Measurements from ENCODE around the gene CLDN6. TPM values are rescaled to one million over a fixed set of nuclear protein-coding genes. Genes with fewer than 3 reads are reported as not detected.
A peak's percentile ranks its signal among the peaks of the same experiment; 100 is the strongest.

CLDN6 gene
- polyA plus RNA-seq, 1 donor: 0.32 TPM

DNA sequence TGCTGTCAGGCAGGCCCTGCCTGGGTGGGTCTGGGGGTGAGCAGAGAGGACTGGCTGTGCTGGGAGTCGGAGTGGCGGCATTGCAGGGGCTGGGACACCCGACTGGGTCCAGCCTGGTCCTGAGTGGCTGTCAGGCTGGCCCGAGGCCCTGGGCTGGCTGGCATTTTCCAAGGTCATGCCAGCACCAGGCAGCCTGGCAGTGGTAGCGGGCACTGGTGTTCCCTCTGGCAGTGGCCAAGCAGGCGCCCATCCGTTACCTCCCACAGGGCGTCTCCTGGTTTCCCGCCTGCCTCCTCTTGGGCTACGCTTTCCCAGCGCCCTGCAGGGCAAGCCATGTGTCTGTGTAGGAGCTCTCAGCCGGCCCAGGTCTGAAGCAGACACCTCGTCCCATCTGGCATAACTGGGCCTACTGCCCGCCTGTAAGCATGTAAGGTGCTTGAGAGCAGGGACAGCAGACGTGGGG, 32.1 kb downstream of the CLDN6 start:
- DNase-seq: no peak

DNA sequence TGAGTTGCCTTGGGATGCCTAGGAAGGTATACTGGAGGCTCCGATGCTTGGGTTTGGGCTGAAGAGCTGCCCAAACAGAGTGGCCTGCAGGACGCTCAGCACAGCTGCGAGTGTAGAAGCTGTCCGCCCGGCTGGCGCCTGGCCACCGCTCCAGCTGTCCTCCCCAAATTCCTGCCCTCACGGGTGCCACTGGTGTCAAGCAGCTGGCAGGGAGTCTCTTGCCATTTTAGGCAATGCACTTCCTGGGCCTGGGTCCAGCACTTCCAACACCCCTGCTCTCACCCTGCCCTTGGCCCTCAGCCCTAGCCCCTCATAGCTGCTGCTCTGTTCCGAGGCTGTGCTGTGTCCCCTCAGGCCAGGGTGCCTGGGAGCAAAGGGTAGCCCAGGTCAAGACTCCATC, 32.5 kb downstream of the CLDN6 start:
- DNase-seq: peak; percentile 63

DNA sequence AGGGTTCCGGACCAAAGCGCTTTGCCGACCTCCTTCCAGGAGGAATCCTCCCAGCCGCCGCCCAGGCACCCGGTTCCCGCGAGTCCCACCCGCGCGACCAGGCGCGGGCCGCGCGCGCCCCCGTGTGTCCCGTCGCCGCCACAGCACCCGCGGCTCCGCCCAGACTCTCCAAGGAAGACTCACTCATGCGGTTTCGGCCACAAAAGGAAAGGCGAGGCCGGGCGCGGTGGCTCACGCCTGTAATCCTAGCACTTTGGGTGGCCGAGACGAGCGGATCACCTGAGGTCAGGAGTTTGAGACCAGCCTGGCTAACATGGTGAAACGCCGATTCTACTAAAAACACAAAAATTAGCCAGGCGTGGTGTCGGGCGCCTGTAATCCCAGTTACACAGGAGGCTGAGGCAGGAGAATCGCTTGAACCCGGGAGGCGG, 34.3 kb downstream of the CLDN6 start:
- DNase-seq: peak; percentile 76

DNA sequence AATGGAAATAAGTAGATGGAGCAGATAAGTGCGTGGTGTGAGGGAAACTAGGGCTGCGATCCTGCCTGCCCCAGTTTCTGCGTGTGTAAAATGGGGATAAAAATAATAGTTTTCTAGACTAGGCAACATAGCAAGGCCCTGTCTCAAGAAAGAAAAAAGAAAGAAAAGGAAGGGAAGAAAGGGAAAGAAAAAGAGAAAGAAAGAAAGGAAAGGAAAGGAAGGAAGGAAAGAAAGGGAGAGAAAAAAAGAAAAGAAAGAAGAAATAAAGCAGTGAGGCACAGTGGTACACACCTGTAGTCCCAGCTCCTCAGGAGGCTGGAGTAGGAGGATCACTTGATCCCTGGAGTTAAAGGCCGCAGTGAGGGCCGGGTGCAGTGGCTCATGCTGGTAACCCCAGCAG, 35.6 kb downstream of the CLDN6 start:
- no peak for DNase-seq

DNA sequence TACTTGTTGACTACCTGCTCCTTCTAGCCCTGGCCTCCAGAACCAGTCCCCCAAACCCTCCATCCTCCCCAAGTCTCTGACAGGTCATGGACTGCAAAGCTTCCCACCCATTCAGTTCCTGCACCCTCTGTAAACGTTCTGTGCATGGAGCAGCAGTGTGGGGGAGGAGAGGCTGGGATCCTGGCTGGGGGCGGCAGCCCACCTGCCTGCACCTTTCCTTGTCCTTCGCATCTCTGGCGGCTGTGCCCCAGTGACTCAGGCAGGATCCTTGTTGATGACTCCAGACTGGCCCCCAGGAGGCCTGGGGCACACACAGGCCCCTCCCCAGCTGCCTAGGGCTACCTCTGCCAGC, 36.1 kb downstream of the CLDN6 start:
- DNase-seq: no peak

DNA sequence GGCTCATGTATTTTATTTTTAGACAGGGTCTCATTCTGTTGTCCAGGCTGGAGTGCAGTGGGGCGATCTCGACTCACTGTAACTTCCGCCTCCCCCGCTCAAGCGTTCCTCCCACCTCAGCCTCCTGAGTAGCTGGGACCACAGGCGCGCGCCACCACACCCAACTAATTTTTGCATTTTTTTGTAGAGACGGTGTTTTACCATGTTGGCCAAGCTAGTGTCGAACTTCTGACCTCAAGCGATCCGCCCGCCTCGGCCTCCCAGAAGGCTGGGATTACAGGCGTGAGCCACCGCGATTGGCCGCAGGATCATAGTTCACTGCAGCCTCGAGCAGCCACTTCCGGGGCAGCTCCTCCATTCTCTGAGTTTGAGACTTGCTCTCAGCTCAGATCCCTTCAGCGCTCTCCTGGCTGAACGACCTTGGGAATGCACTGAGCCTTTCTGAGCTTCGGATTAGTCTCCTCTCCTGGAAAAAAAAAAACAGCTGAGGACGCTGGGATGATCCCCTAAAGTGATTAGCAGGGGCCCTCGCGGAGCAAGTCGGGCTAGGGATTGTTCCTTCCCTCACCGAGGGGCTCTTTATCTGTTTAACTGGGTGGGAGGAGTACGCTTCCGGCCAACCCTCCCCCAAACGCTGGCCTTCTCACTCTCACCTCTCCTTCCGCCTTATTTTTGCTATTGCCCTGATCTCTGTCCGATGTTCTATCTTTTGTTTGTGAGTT, 36.6 kb downstream of the CLDN6 start:
- DNase-seq: no peak

DNA sequence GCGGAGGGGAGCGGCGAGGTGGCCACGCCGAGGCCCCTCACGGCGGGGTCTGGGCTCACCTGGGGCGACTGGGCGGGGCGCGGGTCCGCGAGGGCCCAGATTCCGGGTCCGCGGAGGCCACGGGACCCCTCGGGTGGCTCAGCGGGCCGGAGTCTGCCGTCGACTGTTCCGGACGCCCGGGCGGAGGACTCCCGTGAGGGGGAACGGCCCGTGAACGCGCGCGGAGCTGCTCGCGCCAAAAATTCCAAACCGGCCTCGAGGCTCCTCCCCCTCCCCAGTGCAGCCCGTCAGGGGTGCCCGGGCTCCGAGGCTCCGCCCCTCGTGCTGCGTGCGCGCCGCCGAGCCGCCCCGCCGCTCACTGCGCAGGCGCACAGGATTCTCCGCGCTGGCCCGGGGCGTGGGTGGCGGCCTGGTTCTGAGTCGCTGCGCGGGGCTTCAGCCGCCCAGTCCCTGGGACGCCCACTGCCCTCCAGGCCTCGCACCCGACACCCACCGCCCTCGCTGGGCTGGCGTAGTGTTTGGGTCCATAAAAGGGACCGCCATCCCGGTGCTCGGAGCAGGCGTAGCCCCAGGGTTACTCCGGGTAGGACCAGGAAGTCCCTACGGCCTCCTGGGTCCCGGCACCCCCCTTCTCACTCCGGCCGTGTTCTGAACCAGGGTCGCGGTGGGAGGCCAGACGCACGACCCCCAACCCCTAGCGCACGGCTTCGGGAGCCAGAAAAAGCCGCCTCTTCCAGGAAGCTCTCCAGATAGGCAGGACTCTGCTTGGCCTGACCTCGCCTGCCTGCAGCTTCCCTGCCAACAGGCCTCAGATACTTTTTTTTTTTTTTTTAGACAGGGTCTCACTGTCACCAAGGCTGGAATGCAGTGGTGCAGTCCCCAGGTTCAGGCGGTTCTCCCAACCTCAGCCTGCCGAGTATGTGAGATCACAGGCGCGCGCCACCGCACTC, 37.5 kb downstream of the CLDN6 start, which contains the start of gene PKMYT1:
TSS of gene PKMYT1 (minus strand) at position 220 of the 950 bp plus-strand sequence. CDS start 789 bp downstream, outside the sequence.
- peak; percentile 95 for DNase-seq

DNA sequence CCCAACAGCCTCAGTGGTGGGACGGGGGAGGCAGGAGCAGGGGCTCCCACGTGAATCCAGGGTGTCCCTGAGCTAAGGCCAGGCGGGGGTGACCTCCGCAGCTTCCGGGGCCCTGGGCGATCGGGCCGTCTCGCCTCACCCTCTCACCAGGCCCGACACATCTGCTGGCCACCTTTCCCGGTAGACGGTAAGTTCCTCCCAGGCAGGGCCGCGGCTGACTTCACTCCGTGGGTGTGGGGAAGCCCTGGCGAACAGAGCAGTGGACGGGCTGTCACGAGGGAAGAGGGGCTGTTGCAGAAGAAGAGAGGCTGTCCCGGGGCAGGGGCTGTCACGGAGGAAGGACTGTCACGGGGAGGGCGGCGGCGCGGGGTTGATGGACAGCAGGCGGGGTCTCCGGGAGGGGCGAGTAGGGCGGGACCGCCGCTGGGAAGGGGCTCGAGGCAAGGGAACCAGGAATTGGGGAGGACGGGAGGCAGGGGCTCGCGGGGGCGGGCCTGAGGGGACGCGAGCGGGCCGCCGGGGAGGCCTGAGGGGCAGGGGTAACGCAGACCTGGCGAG, 38.2 kb downstream of the CLDN6 start:
- DNase-seq: no peak

DNA sequence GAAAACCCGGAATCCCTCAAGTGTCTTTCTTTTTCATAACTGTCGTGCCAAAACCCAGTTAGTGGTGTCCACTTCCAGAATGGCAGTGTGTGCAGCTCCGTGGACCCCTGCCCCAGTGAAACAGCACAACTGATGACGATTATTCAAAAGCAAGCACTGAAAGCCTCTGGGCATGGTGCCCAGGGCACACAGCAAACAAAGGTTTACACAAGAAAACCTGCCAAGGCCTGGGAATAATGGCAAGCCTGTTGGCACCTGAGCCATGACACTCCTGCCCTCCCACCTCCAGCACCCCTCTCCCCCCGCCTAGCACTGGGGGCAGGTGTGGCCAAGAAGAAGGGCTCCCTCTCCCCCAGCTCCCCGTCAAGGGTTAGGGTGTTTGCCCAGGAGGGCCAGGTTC, 40.5 kb downstream of the CLDN6 start:
- no peak for DNase-seq

DNA sequence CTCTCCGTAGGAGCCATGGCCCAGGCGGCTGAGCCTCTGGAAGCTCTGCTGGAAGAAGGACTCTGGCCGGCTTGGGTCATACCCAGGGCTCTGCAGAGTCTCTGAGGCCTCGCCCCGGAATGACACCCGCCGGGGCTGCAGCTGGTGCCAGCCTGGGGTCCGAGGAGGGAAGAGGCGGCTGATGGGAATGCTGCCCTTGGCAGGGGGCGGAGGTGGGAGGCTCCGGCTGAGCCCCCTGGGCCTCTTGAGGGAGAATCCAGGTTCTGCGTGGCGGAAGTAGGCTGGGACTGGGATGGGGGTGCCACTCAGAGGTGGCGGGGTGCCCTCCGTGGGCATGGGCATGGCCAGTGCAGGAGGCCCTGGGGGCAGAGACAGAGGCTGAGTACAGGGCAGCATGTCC, 41.3 kb downstream of the CLDN6 start:
- no peak for DNase-seq

DNA sequence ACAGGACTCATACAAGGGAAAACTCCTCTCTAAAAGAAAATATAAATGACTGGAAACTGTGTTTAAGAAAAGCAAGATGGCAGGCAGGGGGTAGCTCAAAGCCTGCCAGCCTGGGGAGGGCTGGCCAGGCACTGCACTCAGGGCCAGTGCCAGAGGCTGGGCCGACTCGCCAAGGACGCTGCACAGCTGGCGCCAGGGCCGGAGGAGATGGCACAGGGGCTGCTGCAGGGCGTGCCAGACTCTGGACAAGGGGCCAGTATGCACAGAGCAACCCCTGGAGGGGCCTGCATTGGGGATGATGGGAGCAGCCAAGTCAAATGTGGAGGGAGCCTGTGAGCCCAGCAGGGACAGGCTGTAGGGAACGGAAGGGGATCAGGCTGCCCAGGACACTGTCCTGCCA, 41.8 kb downstream of the CLDN6 start:
- no peak for DNase-seq

DNA sequence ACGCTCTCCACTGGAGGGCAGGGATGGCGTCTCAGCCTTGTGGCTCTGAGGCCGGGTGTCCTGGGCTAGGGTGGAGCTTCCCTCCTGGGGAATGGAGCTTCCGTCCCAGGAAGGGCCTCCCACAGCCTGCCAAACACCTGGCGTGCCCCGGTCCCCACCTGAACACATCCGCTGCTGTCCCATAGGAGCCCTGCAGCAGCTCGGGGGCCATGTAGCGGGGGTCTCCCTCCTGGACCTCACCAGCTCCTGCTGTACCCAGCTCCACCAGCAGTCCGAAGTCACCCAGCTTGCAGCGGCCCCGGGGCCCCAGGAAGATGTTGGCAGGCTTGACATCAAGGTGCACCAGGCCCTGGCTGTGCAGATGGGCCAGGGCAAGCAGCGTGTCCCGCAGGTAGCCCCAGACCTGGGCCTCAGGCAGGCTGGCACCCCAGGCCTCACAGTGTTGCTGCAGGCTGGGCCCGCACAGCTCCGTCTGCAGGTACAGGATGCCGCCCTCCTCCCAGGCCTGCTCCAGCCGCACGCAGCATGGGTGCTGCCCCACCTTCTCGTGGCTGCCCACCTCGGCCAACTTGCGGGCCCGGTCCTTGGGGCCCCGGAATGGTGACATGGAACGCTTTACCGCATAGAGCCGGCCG, 42.7 kb downstream of the CLDN6 start:
- no peak for DNase-seq

DNA sequence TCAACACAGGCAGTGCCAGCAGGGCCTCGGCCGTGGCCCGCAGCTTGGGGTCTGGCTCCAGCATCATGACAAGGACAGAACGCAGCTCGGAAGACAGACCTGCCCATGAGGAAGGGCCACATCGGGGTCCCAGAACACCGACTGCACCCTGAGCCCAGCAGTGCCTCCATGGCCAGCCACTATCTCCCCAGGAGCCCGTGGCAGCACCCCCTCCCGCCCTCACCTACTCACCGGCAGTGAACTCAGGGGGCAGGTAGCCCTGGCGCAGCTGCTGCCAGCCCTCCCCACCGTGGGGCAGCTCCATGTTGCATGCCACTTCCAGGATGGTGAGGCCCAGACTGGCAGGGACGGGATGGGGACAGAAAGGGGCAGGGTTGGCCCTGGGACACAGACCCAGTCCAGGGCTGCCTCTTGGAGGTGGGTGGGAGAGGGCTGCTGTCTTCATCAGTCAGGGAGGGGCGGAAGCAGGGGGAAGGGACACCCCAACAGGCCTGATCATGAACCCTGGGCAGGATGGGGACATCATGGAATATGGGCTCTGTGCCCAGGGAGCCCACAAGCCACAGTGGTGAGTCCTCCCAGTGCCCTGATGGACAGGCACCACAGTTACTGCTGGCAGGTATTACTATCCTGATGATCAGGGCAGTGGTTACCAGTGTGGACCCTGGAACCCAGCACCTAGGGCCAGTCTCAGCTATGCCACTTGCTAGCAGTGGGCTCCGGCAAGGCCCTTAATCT, 43.5 kb downstream of the CLDN6 start:
- DNase-seq: no peak

DNA sequence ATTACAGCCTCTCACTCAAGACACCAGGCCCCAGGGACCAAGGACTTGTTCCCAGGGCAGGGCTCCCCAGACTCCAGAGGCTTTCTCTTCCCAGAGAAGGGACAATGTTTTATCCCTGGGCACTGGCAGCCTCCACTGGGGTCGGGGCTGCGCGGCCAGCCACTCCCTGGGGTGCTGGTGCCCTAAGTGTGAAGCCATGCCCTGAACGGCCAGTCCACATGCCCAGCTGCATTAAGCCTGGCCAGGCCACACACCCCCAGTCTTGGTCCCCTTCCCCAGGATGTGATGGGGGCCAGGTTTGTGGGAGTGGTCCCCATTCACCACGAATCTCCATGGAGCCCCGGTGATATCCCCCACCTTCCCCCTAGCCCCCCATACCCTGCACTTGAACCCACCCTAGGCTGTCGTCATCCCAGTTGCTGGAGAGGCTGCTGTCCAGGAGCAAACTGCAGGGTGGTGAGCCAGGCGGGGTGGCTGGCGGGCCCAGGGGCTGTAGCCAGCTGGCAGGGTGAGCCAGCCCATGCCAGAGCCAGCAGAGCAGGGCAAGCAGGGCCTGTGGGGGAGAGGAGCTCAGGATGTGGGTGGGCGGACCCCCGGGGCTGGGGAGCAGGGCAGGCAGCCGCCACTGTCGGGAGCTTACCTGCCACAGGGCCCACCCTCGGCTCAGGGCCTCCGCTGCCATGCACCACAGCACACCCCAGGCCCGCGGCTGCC, 44.2 kb downstream of the CLDN6 start:
- no peak for DNase-seq

DNA sequence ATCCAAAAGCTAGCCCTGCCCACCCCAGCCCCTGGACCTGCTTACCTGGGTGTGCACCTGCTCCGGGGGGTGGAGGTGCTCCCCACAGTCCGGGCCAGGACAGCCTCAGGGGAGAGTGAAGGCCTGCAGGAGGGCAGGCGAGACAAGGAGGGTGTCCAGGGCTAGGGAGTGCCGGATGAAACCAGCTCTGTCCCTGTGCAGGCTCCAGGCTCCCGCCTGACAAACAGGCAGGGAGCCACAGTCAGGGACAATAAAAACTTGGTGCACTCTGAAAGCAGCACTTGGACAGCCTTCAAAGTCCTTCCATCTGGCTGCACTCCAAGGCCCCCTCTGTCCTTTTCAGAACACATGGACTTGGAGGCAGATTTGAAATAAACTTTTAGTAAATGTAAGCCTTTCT, 44.9 kb downstream of the CLDN6 start:
- no peak for DNase-seq

DNA sequence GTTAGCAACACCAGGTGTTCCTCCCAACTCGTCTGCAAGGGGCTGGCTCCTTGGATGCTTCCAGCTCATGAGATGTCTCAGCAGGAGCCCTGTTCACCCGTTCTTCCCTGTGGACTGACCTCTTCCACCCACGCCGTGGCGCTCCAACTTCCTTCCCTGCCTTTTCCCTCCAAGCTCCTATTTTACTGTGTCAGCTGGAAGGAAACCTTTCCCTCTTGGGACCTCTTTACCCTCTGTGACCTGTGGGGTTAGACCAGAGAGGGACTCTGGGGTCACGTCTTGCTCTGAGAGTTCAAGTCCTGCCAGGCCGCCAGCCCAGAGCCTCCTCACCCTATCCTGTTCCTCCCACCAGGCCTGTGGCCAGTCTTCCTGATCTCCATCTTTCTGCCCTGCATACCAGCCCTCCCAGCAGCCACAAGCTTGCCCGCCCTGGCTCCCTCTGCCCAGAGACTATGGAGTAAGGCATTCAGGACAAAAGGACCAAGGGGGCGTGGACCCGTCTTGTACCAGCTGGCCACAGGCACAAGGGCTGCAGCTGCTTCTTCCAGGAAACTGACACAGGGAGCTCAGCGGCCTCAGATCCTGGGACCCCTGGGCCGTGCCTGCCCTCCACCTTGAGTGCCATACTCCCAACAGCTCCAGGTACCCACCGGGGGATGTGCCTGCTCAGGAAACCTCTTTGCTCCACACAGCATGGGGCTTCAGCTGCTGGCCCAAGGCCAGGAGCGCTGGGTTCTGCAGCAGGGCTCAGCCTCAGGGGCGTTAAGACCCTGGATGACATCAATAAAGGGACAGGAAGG, 45.8 kb downstream of the CLDN6 start:
- no peak for DNase-seq

DNA sequence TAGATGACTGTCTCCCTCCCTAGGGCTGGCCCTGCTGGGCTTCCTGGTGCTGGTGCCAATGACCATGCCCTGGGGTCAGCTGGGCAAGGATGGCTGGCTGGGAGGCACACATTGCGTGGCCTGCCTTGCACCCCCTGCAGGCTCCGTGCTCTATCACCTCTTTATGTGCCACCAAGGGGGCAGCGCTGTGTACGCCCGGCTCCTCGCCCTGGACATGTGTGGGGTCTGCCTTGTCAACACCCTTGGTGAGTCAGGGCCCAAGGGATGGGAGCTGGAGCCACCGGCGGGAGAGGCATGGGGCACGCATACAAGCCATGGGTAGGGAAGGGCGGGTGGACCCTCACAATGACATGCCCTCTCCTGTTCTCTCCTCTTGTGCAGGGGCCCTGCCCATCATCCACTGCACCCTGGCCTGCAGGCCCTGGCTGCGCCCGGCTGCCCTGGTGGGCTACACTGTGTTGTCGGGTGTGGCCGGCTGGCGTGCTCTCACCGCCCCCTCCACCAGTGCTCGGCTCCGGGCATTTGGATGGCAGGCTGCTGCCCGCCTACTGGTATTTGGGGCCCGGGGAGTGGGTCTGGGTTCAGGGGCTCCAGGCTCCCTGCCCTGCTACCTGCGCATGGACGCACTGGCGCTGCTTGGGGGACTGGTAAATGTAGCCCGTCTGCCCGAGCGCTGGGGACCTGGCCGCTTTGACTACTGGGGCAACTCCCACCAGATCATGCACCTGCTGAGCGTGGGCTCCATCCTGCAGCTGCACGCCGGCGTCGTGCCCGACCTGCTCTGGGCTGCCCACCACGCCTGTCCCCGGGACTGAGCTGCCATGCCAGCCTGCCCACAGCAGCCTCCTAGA, 46.6 kb downstream of the CLDN6 start:
- DNase-seq: no peak

DNA sequence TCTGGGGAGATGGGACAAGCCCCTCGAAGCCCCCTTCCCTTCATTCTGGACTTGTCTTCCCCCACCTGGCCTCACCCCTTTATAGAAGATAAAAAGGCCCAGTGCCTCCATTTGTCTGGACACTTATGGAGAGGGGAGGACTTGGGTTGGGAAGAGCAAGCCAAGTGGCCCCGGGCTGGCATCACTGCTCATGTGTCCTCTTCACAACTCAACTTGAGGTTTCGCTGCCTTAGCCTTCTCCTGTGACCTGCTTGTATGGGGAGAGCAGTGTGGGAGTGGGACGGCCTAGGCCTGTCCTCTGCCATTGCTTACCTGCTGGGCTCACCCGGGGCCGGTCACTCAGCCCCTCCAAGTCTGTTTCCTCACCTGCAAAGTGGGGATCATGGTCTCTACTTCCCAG, 47.4 kb downstream of the CLDN6 start:
- no peak for DNase-seq

All from hindlimb muscle (tissue), 1 donor.